ENCODE results near the gene UGT8.

The UGT8 gene

DNA sequence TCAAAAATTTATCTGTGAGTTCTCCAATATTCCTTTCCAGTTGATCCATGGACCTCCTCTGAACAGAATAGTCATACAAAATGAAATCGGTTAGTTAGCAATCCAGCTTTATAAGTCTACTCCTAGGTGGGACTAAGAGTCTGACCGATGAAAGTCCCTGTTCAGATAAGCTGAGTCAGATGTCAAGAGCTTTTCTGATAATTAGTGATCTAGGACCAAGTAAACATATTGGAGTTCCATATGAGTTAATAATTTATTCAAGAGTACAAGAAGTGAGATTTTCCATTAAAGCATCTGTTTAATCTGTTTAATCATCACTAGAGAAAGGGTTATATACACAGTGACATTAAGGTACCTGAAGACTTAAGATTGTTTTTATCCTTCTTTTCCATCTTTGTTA, 74.7 kb downstream of the UGT8 start:
- H3K27ac ChIP-seq: no peak overlapping the region

DNA sequence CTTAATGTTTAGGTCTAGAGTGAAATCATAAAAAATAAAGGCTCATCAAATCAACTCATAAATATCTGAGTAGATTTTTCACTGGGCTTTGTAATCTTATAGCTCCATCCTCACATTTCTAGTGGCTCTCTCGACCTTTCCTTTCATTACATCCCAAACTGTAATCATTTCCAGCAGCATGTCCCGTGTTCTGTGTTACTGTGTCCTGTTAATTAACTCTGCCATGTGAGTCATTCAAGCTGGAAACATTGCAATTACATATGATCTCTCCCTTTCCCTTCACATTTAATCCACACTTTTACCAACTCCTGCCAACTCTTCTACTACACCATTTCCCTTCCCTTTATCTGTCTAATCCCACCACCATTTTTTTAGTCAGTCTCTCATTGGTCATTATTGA, 75.5 kb downstream of the UGT8 start:
- no peak overlapping the region for H3K27ac ChIP-seq
- TF ChIP-seq, protein P1, sequence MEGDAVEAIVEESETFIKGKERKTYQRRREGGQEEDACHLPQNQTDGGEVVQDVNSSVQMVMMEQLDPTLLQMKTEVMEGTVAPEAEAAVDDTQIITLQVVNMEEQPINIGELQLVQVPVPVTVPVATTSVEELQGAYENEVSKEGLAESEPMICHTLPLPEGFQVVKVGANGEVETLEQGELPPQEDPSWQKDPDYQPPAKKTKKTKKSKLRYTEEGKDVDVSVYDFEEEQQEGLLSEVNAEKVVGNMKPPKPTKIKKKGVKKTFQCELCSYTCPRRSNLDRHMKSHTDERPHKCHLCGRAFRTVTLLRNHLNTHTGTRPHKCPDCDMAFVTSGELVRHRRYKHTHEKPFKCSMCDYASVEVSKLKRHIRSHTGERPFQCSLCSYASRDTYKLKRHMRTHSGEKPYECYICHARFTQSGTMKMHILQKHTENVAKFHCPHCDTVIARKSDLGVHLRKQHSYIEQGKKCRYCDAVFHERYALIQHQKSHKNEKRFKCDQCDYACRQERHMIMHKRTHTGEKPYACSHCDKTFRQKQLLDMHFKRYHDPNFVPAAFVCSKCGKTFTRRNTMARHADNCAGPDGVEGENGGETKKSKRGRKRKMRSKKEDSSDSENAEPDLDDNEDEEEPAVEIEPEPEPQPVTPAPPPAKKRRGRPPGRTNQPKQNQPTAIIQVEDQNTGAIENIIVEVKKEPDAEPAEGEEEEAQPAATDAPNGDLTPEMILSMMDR (IDR thresholded peaks at IDR 0.05): no peak
- TF ChIP-seq ZFX (IDR thresholded peaks at IDR 0.05; ENCODE audit: borderline replicate concordance): no peak

More for the DNA sequence above, 74.7 kb downstream of the UGT8 start:
- no peak for TF ChIP-seq ZFX (IDR thresholded peaks at IDR 0.05; ENCODE audit: borderline replicate concordance)
- TF ChIP-seq, protein P1 (IDR thresholded peaks at IDR 0.05): no peak

DNA sequence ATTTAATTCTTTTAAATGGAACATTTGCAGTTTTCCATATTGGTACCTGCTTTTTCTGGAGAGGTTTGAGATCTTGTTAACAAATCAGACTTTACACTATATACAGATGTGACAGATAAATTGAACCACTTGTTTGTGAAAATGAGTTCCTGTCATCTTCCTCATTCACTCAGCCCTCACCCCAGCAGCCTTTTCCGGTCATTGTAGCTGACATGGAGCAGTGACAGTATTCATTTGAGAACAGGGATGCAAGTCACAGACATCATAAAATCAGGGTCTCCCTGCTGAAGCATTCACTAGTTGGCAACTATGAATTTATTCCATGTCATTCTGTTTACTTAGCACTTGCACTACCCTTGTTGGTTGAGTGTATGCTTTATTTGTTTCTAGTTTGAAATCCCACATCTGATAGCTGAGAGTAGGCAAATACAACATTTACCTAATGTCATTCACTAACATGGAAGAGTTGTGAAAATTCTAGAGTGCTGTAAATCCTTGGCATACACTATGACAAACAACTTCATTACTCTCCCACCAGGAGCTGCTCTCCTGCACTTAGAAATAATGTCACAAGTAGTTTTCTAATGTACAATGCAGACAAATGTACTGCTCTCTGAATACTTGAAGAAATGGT, 78.9 kb downstream of the UGT8 start:
- no peak overlapping the region for H3K27ac ChIP-seq
- TF ChIP-seq, protein P1 (IDR thresholded peaks at IDR 0.05): no peak
- TF ChIP-seq ZFX (IDR thresholded peaks at IDR 0.05; ENCODE audit: borderline replicate concordance): no peak

DNA sequence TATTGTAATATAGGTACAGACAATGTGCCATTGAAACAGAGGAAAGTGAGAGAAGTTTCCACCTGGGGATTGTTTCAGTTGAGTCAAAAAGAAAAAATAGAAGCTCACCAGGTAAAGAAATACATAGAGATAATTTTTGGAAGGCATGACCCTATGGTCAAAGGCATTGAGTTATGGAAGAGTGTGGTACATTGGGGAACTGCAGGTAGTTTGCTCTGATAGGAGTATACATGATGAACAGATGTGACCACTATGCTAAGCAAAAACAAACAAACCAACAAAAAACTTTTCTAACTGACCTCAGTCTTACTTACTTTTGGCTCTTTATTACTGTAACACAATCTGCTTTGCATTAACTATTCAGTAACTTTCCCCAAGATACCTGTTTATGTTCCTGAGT, 85.9 kb downstream of the UGT8 start:
- H3K27ac ChIP-seq: no peak overlapping the region
- no peak for TF ChIP-seq ZFX (IDR thresholded peaks at IDR 0.05; ENCODE audit: borderline replicate concordance)
- TF ChIP-seq, protein P1 (IDR thresholded peaks at IDR 0.05): no peak

DNA sequence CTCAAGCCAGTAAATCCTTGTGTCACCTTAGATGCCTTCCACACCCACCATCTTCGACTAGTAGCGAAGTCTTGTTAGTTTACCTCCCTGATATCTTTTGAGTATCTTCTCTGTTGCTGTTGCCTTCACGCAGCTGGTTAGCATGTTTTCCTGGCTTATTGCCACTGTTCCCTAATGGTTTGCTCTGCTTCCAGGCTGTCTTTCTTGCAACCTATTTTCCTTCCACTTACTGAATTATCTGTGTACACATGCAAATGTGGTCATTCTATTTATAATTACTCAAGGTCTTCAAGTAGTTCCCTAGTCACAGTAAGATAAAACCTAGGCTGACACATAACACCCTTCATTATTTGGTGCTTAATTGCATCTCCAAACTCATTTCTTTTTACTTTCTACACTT, 89.5 kb downstream of the UGT8 start:
- TF ChIP-seq, protein P1 (IDR thresholded peaks at IDR 0.05): no peak
- no peak for TF ChIP-seq ZFX (IDR thresholded peaks at IDR 0.05; ENCODE audit: borderline replicate concordance)
- H3K27ac ChIP-seq: no peak overlapping the region

DNA sequence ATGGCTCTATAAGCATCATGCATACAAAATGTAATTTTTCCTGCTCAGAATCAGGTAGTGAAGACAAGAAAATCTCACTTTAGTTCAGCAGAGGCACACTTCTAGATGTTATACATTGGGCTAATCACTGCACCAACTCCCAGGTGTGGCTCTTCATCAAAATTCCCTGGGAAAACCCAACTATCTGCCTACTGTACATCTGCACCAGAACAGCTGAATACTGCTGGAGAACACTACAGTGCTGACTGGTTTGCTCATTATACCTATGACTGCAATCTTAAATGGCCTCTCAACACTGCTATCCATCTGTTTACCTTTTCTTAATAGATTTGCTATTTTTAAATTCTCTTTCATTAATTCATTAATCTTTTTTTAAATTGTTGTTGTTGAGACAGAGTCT, 92.0 kb downstream of the UGT8 start:
- no peak overlapping the region for H3K27ac ChIP-seq
- TF ChIP-seq ZFX (IDR thresholded peaks at IDR 0.05; ENCODE audit: borderline replicate concordance): no peak
- TF ChIP-seq, protein P1 (IDR thresholded peaks at IDR 0.05): no peak

DNA sequence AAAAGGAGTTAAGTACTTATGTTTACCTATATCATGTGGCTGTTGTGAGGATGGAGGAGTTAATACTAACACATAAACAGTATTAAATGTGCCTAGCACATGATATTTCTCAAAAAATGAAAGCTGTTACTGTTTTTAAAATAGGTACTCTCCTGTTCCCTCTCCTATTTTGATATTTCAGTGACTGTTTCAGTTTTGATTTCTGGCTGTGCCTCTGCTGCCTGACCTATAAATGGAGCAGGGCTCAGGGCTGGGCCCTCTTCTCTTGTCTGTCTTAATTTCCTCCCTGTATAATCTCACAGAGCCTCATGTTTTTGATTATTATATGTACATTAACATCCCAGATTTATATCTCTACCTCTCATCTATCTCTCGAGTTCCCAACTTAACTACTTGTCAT, 93.3 kb downstream of the UGT8 start:
- no peak overlapping the region for H3K27ac ChIP-seq
- no peak for TF ChIP-seq ZFX (IDR thresholded peaks at IDR 0.05; ENCODE audit: borderline replicate concordance)
- TF ChIP-seq, protein P1 (IDR thresholded peaks at IDR 0.05): no peak
